ENCODE results near the gene B4GALT6. TPM values are rescaled to one million over a fixed set of nuclear protein-coding genes. Genes with fewer than 3 reads are reported as not detected.

Gene B4GALT6
- total RNA-seq, 4 donors from 2014 or later = 0.40 to 3.0 (median 1.6) TPM

DNA sequence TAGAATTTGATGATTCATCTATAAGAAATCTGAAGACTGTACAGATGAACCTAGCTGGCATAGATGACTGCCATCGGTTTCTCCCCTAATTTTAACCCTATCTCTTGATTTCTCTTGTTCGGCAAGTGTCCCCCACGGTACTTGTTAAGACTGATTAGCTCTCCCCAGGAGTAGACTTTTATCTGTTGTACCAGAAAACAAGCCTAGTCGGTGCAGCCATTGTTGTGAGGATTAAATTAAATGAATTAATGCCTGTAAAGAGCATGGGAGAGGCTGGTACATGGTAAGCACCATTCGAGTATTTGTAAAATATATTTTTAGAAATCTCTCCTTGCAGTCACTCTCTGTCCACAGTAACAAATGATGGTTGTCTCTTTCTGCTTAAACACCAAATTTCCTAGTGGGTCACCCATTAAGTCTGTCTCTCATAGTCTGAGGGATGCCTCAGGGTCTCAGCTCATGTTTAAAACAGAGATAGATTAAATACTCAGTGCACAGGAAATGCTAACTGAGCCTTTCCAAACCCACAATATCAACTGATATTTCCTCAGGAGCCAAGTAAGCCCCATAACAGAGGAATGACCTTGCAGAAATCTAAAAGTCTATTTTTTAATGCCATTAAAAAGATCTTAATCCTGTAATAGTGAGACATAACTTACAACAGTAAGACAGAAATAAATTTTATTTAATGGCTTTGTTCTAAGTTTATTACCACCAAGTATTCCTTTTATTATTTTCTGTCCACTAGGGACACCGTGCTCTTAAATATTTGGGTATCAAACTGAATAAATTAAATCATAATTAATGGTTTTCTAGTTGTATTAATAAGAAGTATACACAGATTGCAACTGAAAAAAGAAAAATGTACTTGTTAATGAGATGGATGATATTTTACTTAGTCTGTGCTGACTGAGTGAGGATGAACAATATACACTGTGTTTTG lies 2.9 kb upstream of the B4GALT6 start:
- no peak for TF ChIP-seq POLR2A (IDR thresholded peaks at IDR 0.05)
- TF ChIP-seq EP300 (IDR thresholded peaks at IDR 0.05; ENCODE audit: low read depth) = no peak
- no peak for TF ChIP-seq POLR2AphosphoS5 (IDR thresholded peaks at IDR 0.05)
- TF ChIP-seq, protein P1, sequence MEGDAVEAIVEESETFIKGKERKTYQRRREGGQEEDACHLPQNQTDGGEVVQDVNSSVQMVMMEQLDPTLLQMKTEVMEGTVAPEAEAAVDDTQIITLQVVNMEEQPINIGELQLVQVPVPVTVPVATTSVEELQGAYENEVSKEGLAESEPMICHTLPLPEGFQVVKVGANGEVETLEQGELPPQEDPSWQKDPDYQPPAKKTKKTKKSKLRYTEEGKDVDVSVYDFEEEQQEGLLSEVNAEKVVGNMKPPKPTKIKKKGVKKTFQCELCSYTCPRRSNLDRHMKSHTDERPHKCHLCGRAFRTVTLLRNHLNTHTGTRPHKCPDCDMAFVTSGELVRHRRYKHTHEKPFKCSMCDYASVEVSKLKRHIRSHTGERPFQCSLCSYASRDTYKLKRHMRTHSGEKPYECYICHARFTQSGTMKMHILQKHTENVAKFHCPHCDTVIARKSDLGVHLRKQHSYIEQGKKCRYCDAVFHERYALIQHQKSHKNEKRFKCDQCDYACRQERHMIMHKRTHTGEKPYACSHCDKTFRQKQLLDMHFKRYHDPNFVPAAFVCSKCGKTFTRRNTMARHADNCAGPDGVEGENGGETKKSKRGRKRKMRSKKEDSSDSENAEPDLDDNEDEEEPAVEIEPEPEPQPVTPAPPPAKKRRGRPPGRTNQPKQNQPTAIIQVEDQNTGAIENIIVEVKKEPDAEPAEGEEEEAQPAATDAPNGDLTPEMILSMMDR (IDR thresholded peaks at IDR 0.05) = no peak
- DNase-seq = no peak
- Histone ChIP-seq H3K27ac (no peak overlapping the region), H3K27me3 (no peaks in the 10 kb centered on the region), H3K9me3 (no peaks in the 10 kb centered on the region), H3K4me1 (peaks cover 0 to 12% (median 9%) of the 10 kb centered on the region in 4 donors), H3K36me3 (no peaks in the 10 kb centered on the region), H3K4me3 (no peak overlapping the region)
- WGBS, 2 donors (ENCODE audit: low coverage in 1 of 2) = 76 to 83% methylated on average over 6 of the region's 6 CpGs
- in situ Hi-C loops (cut with MboI; ENCODE audit: low pct_ligation_motif_present in 1 of 4, low pct_unique_long_range_greater_than_20kb in 1 of 4, low sequenced_read_pairs in 3 of 4) (no loop called here), intact Hi-C loops (cut with DNase I; ENCODE audit: low total_unique reads) (no loop called here)

DNA sequence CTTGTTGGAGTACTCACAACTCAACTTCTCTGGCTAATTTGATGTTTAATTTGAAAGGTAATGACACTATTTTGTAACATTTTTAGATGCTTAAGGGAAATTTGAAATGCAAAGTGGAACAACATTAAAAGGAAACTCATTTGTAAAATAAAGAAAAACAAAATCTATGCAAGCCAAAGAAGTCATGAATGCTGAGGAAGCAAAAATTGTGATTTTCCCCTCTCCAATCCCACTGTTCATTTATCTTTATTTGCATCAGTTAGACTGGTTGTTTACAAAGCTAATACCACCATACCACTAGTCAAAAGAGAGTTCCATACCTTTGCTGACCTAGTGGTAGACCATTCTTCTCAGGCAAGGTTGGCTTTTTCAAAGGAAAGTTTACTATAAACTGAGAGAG lies 2.2 kb upstream of the B4GALT6 start:
- Histone ChIP-seq H3K4me3 (no peak overlapping the region), H3K27ac (no peak overlapping the region), H3K4me1 (peaks cover 0 to 12% (median 9%) of the 10 kb centered on the region in 4 donors), H3K9me3 (no peaks in the 10 kb centered on the region), H3K36me3 (no peaks in the 10 kb centered on the region), H3K27me3 (no peaks in the 10 kb centered on the region)
- intact Hi-C loops (cut with DNase I; ENCODE audit: low total_unique reads) = no loop called here
- no peak for TF ChIP-seq EP300 (IDR thresholded peaks at IDR 0.05; ENCODE audit: low read depth)
- no peak for TF ChIP-seq POLR2A (IDR thresholded peaks at IDR 0.05)
- TF ChIP-seq, protein P1 (IDR thresholded peaks at IDR 0.05) = no peak
- TF ChIP-seq POLR2AphosphoS5 (IDR thresholded peaks at IDR 0.05) = no peak
- in situ Hi-C loops (cut with MboI; ENCODE audit: low pct_ligation_motif_present in 1 of 4, low pct_unique_long_range_greater_than_20kb in 1 of 4, low sequenced_read_pairs in 3 of 4) = no loop called here
- no peak for DNase-seq

DNA sequence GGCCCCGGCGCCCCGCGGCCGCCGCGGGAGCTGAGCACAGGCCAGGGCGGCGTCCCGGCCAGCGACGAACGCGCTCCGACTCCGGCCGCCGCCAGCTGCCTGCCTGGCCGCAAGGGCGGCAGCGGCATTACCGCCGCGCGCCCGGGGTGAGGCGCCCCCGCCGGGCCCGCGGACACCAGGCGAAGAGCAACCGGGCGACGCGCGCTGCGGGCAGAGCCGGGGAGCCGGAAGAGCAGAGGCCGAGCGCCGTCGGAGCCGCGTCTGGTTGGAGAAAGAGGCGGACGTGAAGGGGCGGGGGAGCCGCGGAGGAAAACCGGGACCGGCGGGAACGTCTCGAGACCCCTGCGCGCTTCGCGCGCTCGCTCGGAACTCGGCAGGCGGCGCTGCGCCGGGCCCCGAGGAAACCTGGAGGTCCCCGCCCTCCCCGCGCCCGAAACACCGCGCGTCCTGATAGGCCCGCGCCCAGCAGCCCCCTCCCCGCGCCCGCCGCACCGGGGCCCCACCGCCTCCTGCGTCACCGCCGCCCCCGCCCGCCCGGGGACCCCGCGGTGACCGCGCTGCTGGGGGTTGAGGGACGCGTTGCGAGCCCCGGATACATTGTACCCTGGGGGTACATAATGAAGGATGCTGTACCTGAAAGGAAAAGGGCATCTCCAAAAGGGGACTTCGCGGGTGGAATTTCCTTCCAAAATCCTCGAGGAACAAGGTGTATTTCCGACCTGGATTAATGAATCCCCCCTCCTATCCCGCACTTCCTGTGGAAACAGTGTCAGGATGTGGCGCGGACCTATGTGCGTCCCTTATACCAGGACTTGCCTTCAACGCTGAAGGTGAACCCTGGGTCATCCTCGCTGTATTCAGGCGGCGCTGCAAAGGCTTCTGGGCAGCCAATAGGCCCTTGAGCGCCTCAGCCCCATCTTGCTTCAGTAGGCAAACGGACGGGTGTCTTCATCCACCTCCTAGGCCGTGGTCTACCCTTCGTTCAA lies 1.0 kb upstream of the B4GALT6 start:
- in situ Hi-C loops (cut with MboI; ENCODE audit: low pct_ligation_motif_present in 1 of 4, low pct_unique_long_range_greater_than_20kb in 1 of 4, low sequenced_read_pairs in 3 of 4) (no loop called here), intact Hi-C loops (cut with DNase I; ENCODE audit: low total_unique reads) (no loop called here)
- Histone ChIP-seq H3K4me1 (peaks cover 0 to 16% (median 11%) of the 10 kb centered on the region in 4 donors), H3K4me3 (peak overlapping the region; percentile 46 to 65 (median 56)), H3K27ac (peak overlapping the region; percentile 72 to 91 (median 86)), H3K27me3 (no peaks in the 10 kb centered on the region), H3K9me3 (no peaks in the 10 kb centered on the region), H3K36me3 (no peaks in the 10 kb centered on the region)
- DNase-seq = peak; percentile 76
- TF ChIP-seq EP300 (IDR thresholded peaks at IDR 0.05; ENCODE audit: low read depth) = no peak
- peak in 1 of 3 donors; percentile 38 for TF ChIP-seq POLR2AphosphoS5 (IDR thresholded peaks at IDR 0.05)
- TF ChIP-seq POLR2A (IDR thresholded peaks at IDR 0.05) = peak; percentile 44
- TF ChIP-seq, protein P1 (IDR thresholded peaks at IDR 0.05) = peak in 4 of 5 experiments; percentile 22 to 53 (median 40)
- 0 to 2% methylated on average over 8 to 81 of the region's 115 CpGs for WGBS, 2 donors (ENCODE audit: low coverage in 1 of 2)

DNA sequence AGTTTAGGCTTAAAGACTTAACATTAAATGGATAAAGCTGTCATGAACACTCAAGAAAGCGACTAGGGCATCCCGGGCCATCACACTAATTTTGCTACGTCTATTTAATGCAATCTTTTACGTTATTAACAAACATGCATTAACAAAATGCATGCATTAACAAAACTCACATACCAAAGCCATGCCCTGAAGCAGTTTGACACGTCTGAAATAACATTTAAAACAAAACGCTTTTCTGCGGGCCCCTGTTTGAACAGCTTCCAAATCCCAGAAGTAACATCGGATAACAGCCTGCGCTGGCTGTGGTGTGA lies 458 bp downstream of the B4GALT6 start:
- H3K36me3 ChIP-seq = no peaks in the 10 kb centered on the region
- H3K4me3 ChIP-seq = peak overlapping the region in 3 of 4 donors; percentile 52 to 65 (median 61)
- in situ Hi-C loops (cut with MboI; ENCODE audit: low pct_ligation_motif_present in 1 of 4, low pct_unique_long_range_greater_than_20kb in 1 of 4, low sequenced_read_pairs in 3 of 4) = no loop called here
- H3K9me3 ChIP-seq = no peaks in the 10 kb centered on the region
- H3K4me1 ChIP-seq = peaks cover 0 to 30% (median 18%) of the 10 kb centered on the region in 4 donors
- 4 to 15% methylated on average over 9 of the region's 9 CpGs for WGBS, 2 donors (ENCODE audit: low coverage in 1 of 2)
- H3K27ac ChIP-seq = peak overlapping the region; percentile 56 to 91 (median 86)
- TF ChIP-seq POLR2AphosphoS5 (IDR thresholded peaks at IDR 0.05) = no peak
- TF ChIP-seq, protein P1 (IDR thresholded peaks at IDR 0.05) = no peak
- TF ChIP-seq EP300 (IDR thresholded peaks at IDR 0.05; ENCODE audit: low read depth) = no peak
- no peak for TF ChIP-seq POLR2A (IDR thresholded peaks at IDR 0.05)
- DNase-seq = no peak
- intact Hi-C loops (cut with DNase I; ENCODE audit: low total_unique reads) = no loop called here
- H3K27me3 ChIP-seq = no peaks in the 10 kb centered on the region

Data from transverse colon (tissue), 4 donors.